Small intestine (tissue), 7 donors: ENCODE data around the gene ST7. TPM values are rescaled to one million over a fixed set of nuclear protein-coding genes. Genes with fewer than 3 reads are reported as not detected.

Experiments used
- DNase-seq, 2 donors: peaks; one replicate each; pipeline versions ENCODE4 v3.0.0 to v3.0.0-alpha.2; 2013
- FAIRE-seq: peaks from 2 replicates; lab custom pipeline; 2012; peaks lifted over from hg19 to GRCh38; lab: Jason Lieb, UNC
- H3K27ac ChIP-seq, 3 donors: one replicate each; pipeline ENCODE4 v1.5.1; 2013; ENCODE audit warnings: low read length in 2 of 3, mild to moderate bottlenecking in 2 of 3, control low read depth in 1 of 3, inconsistent platforms in 1 of 3, low read depth in 1 of 3, moderate library complexity in 1 of 3
- H3K27me3 ChIP-seq, 3 donors: one replicate each; pipeline ENCODE4 v1.6.1; 2013; ENCODE audit warnings: low read length in 3 of 3, inconsistent platforms in 1 of 3; ENCODE audit not compliant: control insufficient read depth in 3 of 3, insufficient read depth in 3 of 3
- H3K36me3 ChIP-seq, 3 donors: one replicate each; pipeline ENCODE4 v1.6.1; 2013; ENCODE audit warnings: low read length in 3 of 3, inconsistent platforms in 1 of 3, low read depth in 1 of 3, mild to moderate bottlenecking in 1 of 3, moderate library complexity in 1 of 3; ENCODE audit not compliant: control insufficient read depth in 3 of 3, insufficient read depth in 2 of 3
- H3K4me1 ChIP-seq, 3 donors: one replicate each; pipeline ENCODE4 v1.6.1; 2013; ENCODE audit warnings: low read length in 2 of 3, inconsistent platforms in 1 of 3, low read depth in 1 of 3, mild to moderate bottlenecking in 1 of 3, moderate library complexity in 1 of 3; ENCODE audit not compliant: control insufficient read depth in 3 of 3, insufficient read depth in 2 of 3
- H3K4me3 ChIP-seq, 3 donors: one replicate each; pipeline ENCODE4 v1.5.1; 2013; ENCODE audit warnings: low read length in 3 of 3, control low read depth in 1 of 3, inconsistent platforms in 1 of 3, low read depth in 1 of 3, mild to moderate bottlenecking in 1 of 3, moderate library complexity in 1 of 3
- H3K9me3 ChIP-seq, 2 donors: one replicate each; pipeline ENCODE4 v1.6.1; 2013; ENCODE audit warnings: low read depth in 1 of 2, low read length in 1 of 2; ENCODE audit not compliant: control insufficient read depth in 2 of 2, insufficient read depth in 1 of 2
- WGBS, 3 donors: extraction: QIAGEN DNeasy Blood & Tissue Kit; methylation state at CpG; one replicate each; pipeline ENCODE4 v1.1.7; 2013; 5-methylcytosine and 5-hydroxymethylcytosine counted together
- polyA plus RNA-seq, 4 donors: library from polyadenylated mRNA; stranded (reverse) in 3 of 4; unstranded in 1 of 4; fragments of 200-250 nt in 3 of 4; fragments of 120-200 nt in 1 of 4; gene quantifications; one replicate each; pipeline versions ENCODE4 v1.2.1 to v1.2.3, GENCODE V29; 2013
- donor health status: healthy with polysubstance abuse.
- donor health status: control.
- donor health status: control.
- donor health status: Bipolar disorder and iron deficiency.
- donor health status: healthy.

ST7 gene
- polyA plus RNA-seq, 4 donors, result 8.3 to 27.7 (median 13.0) TPM

- no peak for DNase-seq
- Histone ChIP-seq H3K4me3 (no peak overlapping the region), H3K9me3 (no peaks in the 10 kb centered on the region), H3K36me3 (peaks cover 0 to 16% (median 0%) of the 10 kb centered on the region in 3 donors), H3K27ac (no peak overlapping the region), H3K4me1 (no peaks in the 10 kb centered on the region), H3K27me3 (no peaks in the 10 kb centered on the region)
- 89 to 94% (median 89%) methylated on average over 5 of the region's 5 CpGs for WGBS, 3 donors
- no peak for FAIRE-seq
These were observed 263.3 kb downstream of the ST7 start for GRCh38 chr7:117216436-117217069.

- 85 to 92% (median 87%) methylated on average over 6 of the region's 6 CpGs for WGBS, 3 donors
- Histone ChIP-seq H3K36me3 (peaks cover 0 to 16% (median 2%) of the 10 kb centered on the region in 3 donors), H3K4me3 (no peak overlapping the region), H3K27me3 (no peaks in the 10 kb centered on the region), H3K9me3 (no peaks in the 10 kb centered on the region), H3K4me1 (no peaks in the 10 kb centered on the region), H3K27ac (no peak overlapping the region)
- FAIRE-seq (no peak), DNase-seq (no peak)
These were observed 264.1 kb downstream of the ST7 start for GRCh38 chr7:117217106-117218035.

GRCh38 chr7:117218700-117219099, 265.4 kb downstream of the ST7 start:
- H3K27ac ChIP-seq, result no peak overlapping the region
- 79 to 84% (median 84%) methylated on average over 4 of the region's 4 CpGs for WGBS, 3 donors
- H3K36me3 ChIP-seq, result peaks cover 0 to 19% (median 5%) of the 10 kb centered on the region in 3 donors
- no peaks in the 10 kb centered on the region for H3K4me1 ChIP-seq
- no peak overlapping the region for H3K4me3 ChIP-seq
- no peaks in the 10 kb centered on the region for H3K27me3 ChIP-seq
- DNase-seq (no peak), FAIRE-seq (no peak)
- no peaks in the 10 kb centered on the region for H3K9me3 ChIP-seq

GRCh38 chr7:117219485-117219884, 266.2 kb downstream of the ST7 start:
- H3K27me3 ChIP-seq, result no peaks in the 10 kb centered on the region
- FAIRE-seq, result no peak
- H3K9me3 ChIP-seq, result no peaks in the 10 kb centered on the region
- 88 to 93% (median 91%) methylated on average over 8 of the region's 8 CpGs for WGBS, 3 donors
- H3K27ac ChIP-seq, result no peak overlapping the region
- H3K4me1 ChIP-seq, result no peaks in the 10 kb centered on the region
- no peak for DNase-seq
- peaks cover 0 to 19% (median 5%) of the 10 kb centered on the region in 3 donors for H3K36me3 ChIP-seq
- H3K4me3 ChIP-seq, result no peak overlapping the region

- no peak overlapping the region for H3K4me3 ChIP-seq
- 73 to 75% (median 75%) methylated on average over 5 of the region's 5 CpGs for WGBS, 3 donors
- no peak for FAIRE-seq
These were observed 267.5 kb downstream of the ST7 start for GRCh38 chr7:117220836-117221235.

GRCh38 chr7:117225536-117225935, 272.2 kb downstream of the ST7 start:
- 85 to 93% (median 91%) methylated on average over 6 of the region's 6 CpGs for WGBS, 3 donors
- no peak for DNase-seq
- Histone ChIP-seq H3K4me3 (no peak overlapping the region), H3K27ac (no peak overlapping the region), H3K36me3 (peaks cover 3 to 20% (median 5%) of the 10 kb centered on the region in 3 donors), H3K9me3 (no peaks in the 10 kb centered on the region), H3K4me1 (no peaks in the 10 kb centered on the region), H3K27me3 (no peaks in the 10 kb centered on the region)
- no peak for FAIRE-seq

More at GRCh38 chr7:117220836-117221235, 267.5 kb downstream of the ST7 start:
- no peaks in the 10 kb centered on the region for H3K4me1 ChIP-seq
- no peak overlapping the region for H3K27ac ChIP-seq
- H3K27me3 ChIP-seq, result no peaks in the 10 kb centered on the region
- no peaks in the 10 kb centered on the region for H3K9me3 ChIP-seq
- no peak for DNase-seq
- H3K36me3 ChIP-seq, result peaks cover 0 to 19% (median 5%) of the 10 kb centered on the region in 3 donors

GRCh38 chr7:117227091-117227490, 273.8 kb downstream of the ST7 start:
- H3K27me3 ChIP-seq, result no peaks in the 10 kb centered on the region
- H3K4me3 ChIP-seq, result no peak overlapping the region
- DNase-seq, result no peak
- no peaks in the 10 kb centered on the region for H3K4me1 ChIP-seq
- peaks cover 3 to 15% (median 3%) of the 10 kb centered on the region in 3 donors for H3K36me3 ChIP-seq
- no peak overlapping the region for H3K27ac ChIP-seq
- 77 to 94% (median 82%) methylated on average over 4 of the region's 4 CpGs for WGBS, 3 donors
- FAIRE-seq, result no peak
- H3K9me3 ChIP-seq, result no peaks in the 10 kb centered on the region

GRCh38 chr7:117229350-117229749, 276.0 kb downstream of the ST7 start:
- H3K27ac ChIP-seq, result no peak overlapping the region
- no peaks in the 10 kb centered on the region for H3K27me3 ChIP-seq
- H3K9me3 ChIP-seq, result peaks cover 0 to 8% of the 10 kb centered on the region in 2 donors
- no peaks in the 10 kb centered on the region for H3K4me1 ChIP-seq
- H3K4me3 ChIP-seq, result no peak overlapping the region
- WGBS, 3 donors, result 84 to 92% (median 91%) methylated on average over 3 of the region's 3 CpGs
- no peak for FAIRE-seq
- peaks cover 0 to 12% (median 3%) of the 10 kb centered on the region in 3 donors for H3K36me3 ChIP-seq
- no peak for DNase-seq
